Gastroesophageal sphincter (tissue), 3 donors: ENCODE measurements around the gene LDAH.

Source experiments
- CTCF ChIP-seq, 4 experiments: fragments of 200-600 bp in 2 of 4; fragments of 450-650 bp in 2 of 4; sonication (generic) in 1 of 4; IDR thresholded peaks; one replicate each; pipeline ENCODE4 v1.5.1; 2017 to 2019; ENCODE audit warnings: antibody characterized with exemption in 4 of 4, mild to moderate bottlenecking in 2 of 4, moderate library complexity in 2 of 4
- EP300 ChIP-seq: sonication (generic); formaldehyde crosslinking; IDR thresholded peaks from one replicate; pipeline ENCODE4 v1.6.1; 2017; ENCODE audit warnings: antibody characterized with exemption, mild to moderate bottlenecking

GRCh38 chr2:20755132-20755800 is 67.6 kb downstream of the LDAH start:
- TF ChIP-seq CTCF (IDR thresholded peaks at IDR 0.05) (no peak), EP300 (no peak)
